ENCODE data around the gene NR3C2.

Gene NR3C2

GRCh38 chr4:148069086-148069894 lies 372.9 kb downstream of the NR3C2 start:
- Histone ChIP-seq H3K4me2 (no peak overlapping the region), H3K36me3 (ENCODE audit: insufficient read depth) (peaks cover 16% of the 10 kb centered on the region; the same call in 1 of the 2 replicates), H3K27me3 (ENCODE audit: insufficient read depth, low read depth) (no peaks in the 10 kb centered on the region), H3K27ac (no peak overlapping the region), H3K9ac (no peak overlapping the region), H3K79me2 (ENCODE audit: insufficient read depth, low read depth) (no peaks in the 10 kb centered on the region), H2AFZ (ENCODE audit: low read depth) (no peak overlapping the region), H4K20me1 (ENCODE audit: insufficient read depth) (no peaks in the 10 kb centered on the region), H3K4me1 (ENCODE audit: low read depth, poor library complexity, severe bottlenecking) (no peaks in the 10 kb centered on the region), H3K4me3 (IDR thresholded peaks at IDR 0.05; ENCODE audit: insufficient read depth, low read depth, low read length) (no peak overlapping the region)
- TF ChIP-seq CTCF (conservative IDR thresholded peaks at IDR 0.05; ENCODE audit: low read depth, low read length): no peak

GRCh38 chr4:148068065-148068911 lies 373.9 kb downstream of the NR3C2 start:
- no peak for TF ChIP-seq CTCF (conservative IDR thresholded peaks at IDR 0.05; ENCODE audit: low read depth, low read length)
- Histone ChIP-seq H4K20me1 (ENCODE audit: insufficient read depth) (no peaks in the 10 kb centered on the region), H2AFZ (ENCODE audit: low read depth) (no peak overlapping the region), H3K4me2 (no peak overlapping the region), H3K4me3 (IDR thresholded peaks at IDR 0.05; ENCODE audit: insufficient read depth, low read depth, low read length) (no peak overlapping the region), H3K79me2 (ENCODE audit: insufficient read depth, low read depth) (no peaks in the 10 kb centered on the region), H3K36me3 (ENCODE audit: insufficient read depth) (peaks cover 16% of the 10 kb centered on the region; the same call in 1 of the 2 replicates), H3K4me1 (ENCODE audit: low read depth, poor library complexity, severe bottlenecking) (no peaks in the 10 kb centered on the region), H3K27ac (no peak overlapping the region), H3K27me3 (ENCODE audit: insufficient read depth, low read depth) (no peaks in the 10 kb centered on the region), H3K9ac (no peak overlapping the region)

- Histone ChIP-seq H3K4me1 (ENCODE audit: low read depth, poor library complexity, severe bottlenecking) (no peaks in the 10 kb centered on the region), H2AFZ (ENCODE audit: low read depth) (no peak overlapping the region), H3K9ac (no peak overlapping the region), H3K4me2 (no peak overlapping the region), H3K4me3 (IDR thresholded peaks at IDR 0.05; ENCODE audit: insufficient read depth, low read depth, low read length) (no peak overlapping the region), H4K20me1 (ENCODE audit: insufficient read depth) (no peaks in the 10 kb centered on the region), H3K27ac (no peak overlapping the region), H3K36me3 (ENCODE audit: insufficient read depth) (peaks cover 11% of the 10 kb centered on the region; the same call in 1 of the 2 replicates), H3K27me3 (ENCODE audit: insufficient read depth, low read depth) (no peaks in the 10 kb centered on the region), H3K79me2 (ENCODE audit: insufficient read depth, low read depth) (no peaks in the 10 kb centered on the region)
- TF ChIP-seq CTCF (conservative IDR thresholded peaks at IDR 0.05; ENCODE audit: low read depth, low read length): no peak
Measured at GRCh38 chr4:148067301-148067916, 374.8 kb downstream of the NR3C2 start.

GRCh38 chr4:148065075-148065474 lies 377.1 kb downstream of the NR3C2 start:
- Histone ChIP-seq H3K4me2 (no peak overlapping the region), H3K27me3 (ENCODE audit: insufficient read depth, low read depth) (no peaks in the 10 kb centered on the region), H3K36me3 (ENCODE audit: insufficient read depth) (peaks cover 9% of the 10 kb centered on the region; the same call in 1 of the 2 replicates), H2AFZ (ENCODE audit: low read depth) (no peak overlapping the region), H3K27ac (no peak overlapping the region), H3K79me2 (ENCODE audit: insufficient read depth, low read depth) (no peaks in the 10 kb centered on the region), H3K9ac (no peak overlapping the region), H3K4me3 (IDR thresholded peaks at IDR 0.05; ENCODE audit: insufficient read depth, low read depth, low read length) (no peak overlapping the region), H3K4me1 (ENCODE audit: low read depth, poor library complexity, severe bottlenecking) (no peaks in the 10 kb centered on the region), H4K20me1 (ENCODE audit: insufficient read depth) (no peaks in the 10 kb centered on the region)
- TF ChIP-seq CTCF (conservative IDR thresholded peaks at IDR 0.05; ENCODE audit: low read depth, low read length): no peak

Measured in KMS-11 (cell line).